ENCODE measurements around the gene CRCP.
"Not testable (repeated sequence)": the region's sequence is repeated elsewhere in the genome, so short reads cannot be mapped to it uniquely, and the experiment has no call there.

GRCh38 chr7:66124569-66124861 lies 9.9 kb downstream of the CRCP start:
- TF ChIP-seq, protein P1, sequence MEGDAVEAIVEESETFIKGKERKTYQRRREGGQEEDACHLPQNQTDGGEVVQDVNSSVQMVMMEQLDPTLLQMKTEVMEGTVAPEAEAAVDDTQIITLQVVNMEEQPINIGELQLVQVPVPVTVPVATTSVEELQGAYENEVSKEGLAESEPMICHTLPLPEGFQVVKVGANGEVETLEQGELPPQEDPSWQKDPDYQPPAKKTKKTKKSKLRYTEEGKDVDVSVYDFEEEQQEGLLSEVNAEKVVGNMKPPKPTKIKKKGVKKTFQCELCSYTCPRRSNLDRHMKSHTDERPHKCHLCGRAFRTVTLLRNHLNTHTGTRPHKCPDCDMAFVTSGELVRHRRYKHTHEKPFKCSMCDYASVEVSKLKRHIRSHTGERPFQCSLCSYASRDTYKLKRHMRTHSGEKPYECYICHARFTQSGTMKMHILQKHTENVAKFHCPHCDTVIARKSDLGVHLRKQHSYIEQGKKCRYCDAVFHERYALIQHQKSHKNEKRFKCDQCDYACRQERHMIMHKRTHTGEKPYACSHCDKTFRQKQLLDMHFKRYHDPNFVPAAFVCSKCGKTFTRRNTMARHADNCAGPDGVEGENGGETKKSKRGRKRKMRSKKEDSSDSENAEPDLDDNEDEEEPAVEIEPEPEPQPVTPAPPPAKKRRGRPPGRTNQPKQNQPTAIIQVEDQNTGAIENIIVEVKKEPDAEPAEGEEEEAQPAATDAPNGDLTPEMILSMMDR (IDR thresholded peaks at IDR 0.05): not testable (repeated sequence)
- TF ChIP-seq POLR2A (IDR thresholded peaks at IDR 0.05; ENCODE audit: low read depth); POLR2AphosphoS5 (IDR thresholded peaks at IDR 0.05): not testable (repeated sequence)
